Lung (tissue), 12 donors: ENCODE results near the gene PLAAT3. TPM values are rescaled to one million over a fixed set of nuclear protein-coding genes. Genes with fewer than 3 reads are reported as not detected.
A peak's percentile ranks its signal among the peaks of the same experiment; 100 is the strongest.
"Not testable (repeated sequence)": the region's sequence is repeated elsewhere in the genome, so short reads cannot be mapped to it uniquely, and the experiment has no call there.

Experiments used
- ATAC-seq: fragments of 200-7000 bp; cut with Tn5 transposase; one replicate; pipeline ENCODE4 v1.9.1; 2020; ENCODE audit warnings: moderate number of reproducible peaks; ENCODE audit not compliant: insufficient read depth, low FRiP score
- DNase-seq, 3 donors: peaks; one replicate each; pipeline ENCODE4 v3.0.0-alpha.2; 2013 to 2017
- H3K27ac ChIP-seq, 2 donors: one replicate each; pipeline ENCODE4 v1.5.1; 2013; ENCODE audit warnings: mild to moderate bottlenecking in 2 of 2, moderate library complexity in 2 of 2, control low read depth in 1 of 2, inconsistent platforms in 1 of 2, low read depth in 1 of 2, low read length in 1 of 2
- H3K27me3 ChIP-seq, 3 donors: one replicate each; pipeline ENCODE4 v1.5.1; 2013; ENCODE audit warnings: low read length in 2 of 3; ENCODE audit not compliant: control insufficient read depth in 3 of 3, insufficient read depth in 3 of 3
- H3K36me3 ChIP-seq, 4 donors: one replicate each; pipeline ENCODE4 v1.5.1; 2013; ENCODE audit warnings: low read length in 4 of 4, mild to moderate bottlenecking in 1 of 4, moderate library complexity in 1 of 4; ENCODE audit not compliant: control insufficient read depth in 4 of 4, insufficient read depth in 4 of 4
- H3K4me1 ChIP-seq, 5 donors: one replicate each; pipeline ENCODE4 v1.5.1; 2013; ENCODE audit warnings: low read length in 5 of 5, mild to moderate bottlenecking in 2 of 5, moderate library complexity in 1 of 5; ENCODE audit not compliant: control insufficient read depth in 5 of 5, insufficient read depth in 5 of 5
- H3K4me3 ChIP-seq: one replicate; pipeline ENCODE4 v1.5.1; 2013; ENCODE audit warnings: mild to moderate bottlenecking, control low read depth, moderate library complexity
- H3K9ac ChIP-seq, 2 donors: one replicate each; pipeline ENCODE4 v1.5.1; 2013; ENCODE audit warnings: low read length in 2 of 2, control low read depth in 1 of 2; ENCODE audit not compliant: insufficient read depth in 1 of 2
- H3K9me3 ChIP-seq, 4 donors: one replicate each; pipeline ENCODE4 v1.5.1; 2013; ENCODE audit warnings: low read length in 3 of 4, mild to moderate bottlenecking in 1 of 4, moderate library complexity in 1 of 4; ENCODE audit not compliant: control insufficient read depth in 4 of 4, insufficient read depth in 3 of 4
- WGBS, 2 donors: extraction: QIAGEN DNeasy Blood & Tissue Kit; methylation state at CpG; one replicate each; pipeline ENCODE4 v1.1.7; 2013; 5-methylcytosine and 5-hydroxymethylcytosine counted together
- polyA plus RNA-seq, 2 donors: library from polyadenylated mRNA; stranded (reverse); fragments of 200-250 nt; gene quantifications; one replicate each; pipeline ENCODE4 v1.2.1, GENCODE V29; 2013
- total RNA-seq, 2 donors: library from RNA; depleted of rRNA in 1 of 2; stranded (reverse); fragments of >200 nt in 1 of 2; gene quantifications; one replicate each; pipeline ENCODE4 v1.2.1, GENCODE V29; 2014 to 2021
- TF ChIP-seq, protein P1 (sequence below): IDR thresholded peaks from 2 replicates; pipeline ENCODE4 v1.5.1; 2012; ENCODE audit warnings: mild to moderate bottlenecking; ENCODE audit errors: control extremely low read depth, extremely low read depth
- donor health status: control.
- donor health status: control.
- donor health status: Bipolar disorder and iron deficiency.
- donor health status: healthy.
- donor health status: DM: yes; HTN: yes; CAD: no.

Gene PLAAT3
- total and polyA plus RNA-seq, 4 donors, result 12.7 to 232 (median 89.8) TPM

DNA sequence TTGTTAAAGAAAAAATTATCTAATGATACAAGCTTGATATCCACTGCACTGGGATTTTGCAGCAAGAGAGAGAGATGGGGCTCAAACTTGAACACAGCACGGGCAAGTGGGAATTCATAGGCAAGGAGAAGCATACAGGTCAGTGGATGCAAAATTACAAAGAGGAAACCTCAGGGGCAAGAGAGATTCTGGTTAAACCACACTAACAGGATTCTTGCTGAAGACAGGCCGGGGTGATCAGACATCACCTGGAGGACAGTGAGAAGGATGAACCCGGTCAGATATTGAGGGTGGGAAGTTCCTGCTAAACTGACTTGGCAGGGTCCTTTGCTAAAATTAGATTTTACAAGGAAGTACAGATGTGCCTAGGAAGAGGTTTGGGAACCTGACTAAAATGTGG, 80.2 kb downstream of the PLAAT3 start:
- no peak for DNase-seq
- TF ChIP-seq, protein P1, sequence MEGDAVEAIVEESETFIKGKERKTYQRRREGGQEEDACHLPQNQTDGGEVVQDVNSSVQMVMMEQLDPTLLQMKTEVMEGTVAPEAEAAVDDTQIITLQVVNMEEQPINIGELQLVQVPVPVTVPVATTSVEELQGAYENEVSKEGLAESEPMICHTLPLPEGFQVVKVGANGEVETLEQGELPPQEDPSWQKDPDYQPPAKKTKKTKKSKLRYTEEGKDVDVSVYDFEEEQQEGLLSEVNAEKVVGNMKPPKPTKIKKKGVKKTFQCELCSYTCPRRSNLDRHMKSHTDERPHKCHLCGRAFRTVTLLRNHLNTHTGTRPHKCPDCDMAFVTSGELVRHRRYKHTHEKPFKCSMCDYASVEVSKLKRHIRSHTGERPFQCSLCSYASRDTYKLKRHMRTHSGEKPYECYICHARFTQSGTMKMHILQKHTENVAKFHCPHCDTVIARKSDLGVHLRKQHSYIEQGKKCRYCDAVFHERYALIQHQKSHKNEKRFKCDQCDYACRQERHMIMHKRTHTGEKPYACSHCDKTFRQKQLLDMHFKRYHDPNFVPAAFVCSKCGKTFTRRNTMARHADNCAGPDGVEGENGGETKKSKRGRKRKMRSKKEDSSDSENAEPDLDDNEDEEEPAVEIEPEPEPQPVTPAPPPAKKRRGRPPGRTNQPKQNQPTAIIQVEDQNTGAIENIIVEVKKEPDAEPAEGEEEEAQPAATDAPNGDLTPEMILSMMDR, result no peak
- 46 to 79% methylated on average over 3 of the region's 3 CpGs for WGBS, 2 donors
- Histone ChIP-seq H3K4me3 (no peak overlapping the region), H3K9ac (no peak overlapping the region), H3K27me3 (no peaks in the 10 kb centered on the region), H3K9me3 (peaks cover 0 to 2% (median 0%) of the 10 kb centered on the region in 4 donors), H3K27ac (no peak overlapping the region), H3K4me1 (peaks cover 6 to 23% (median 8%) of the 10 kb centered on the region in 5 donors), H3K36me3 (no peaks in the 10 kb centered on the region)
- no peak for ATAC-seq

DNA sequence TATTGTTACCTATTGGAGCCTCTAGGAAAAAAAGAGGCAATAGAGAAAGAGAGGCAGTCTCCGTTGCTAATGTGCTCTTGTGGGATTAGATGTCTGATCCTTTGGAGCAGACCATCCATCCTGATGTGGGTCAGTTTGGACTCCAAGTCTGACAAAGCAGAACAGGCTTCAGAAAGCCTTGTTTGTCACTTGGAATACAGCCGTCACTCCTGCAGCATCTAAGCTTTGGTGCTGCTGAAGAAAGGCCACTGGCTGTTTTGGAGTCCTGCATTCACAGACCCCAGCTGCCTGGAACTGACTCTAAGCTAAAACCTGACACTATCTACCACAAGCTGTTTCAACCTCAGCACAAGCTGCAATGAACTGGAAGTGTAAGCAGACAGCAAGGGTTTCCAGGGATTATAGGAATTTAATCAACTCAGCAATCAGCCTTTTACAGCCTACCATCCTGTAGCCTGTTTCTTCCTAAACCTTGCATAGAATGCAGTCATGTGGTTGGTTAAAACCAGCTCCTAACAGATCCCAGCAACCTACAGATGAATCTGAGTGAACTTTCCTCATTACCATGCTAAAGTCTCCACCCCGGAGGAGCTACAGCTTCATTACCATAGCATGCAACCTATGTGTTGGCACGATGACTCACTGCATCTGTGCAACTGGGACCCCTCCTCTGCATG, 81.3 kb downstream of the PLAAT3 start:
- peaks cover 4 to 13% (median 8%) of the 10 kb centered on the region in 5 donors for H3K4me1 ChIP-seq
- TF ChIP-seq, protein P1, result no peak
- no peaks in the 10 kb centered on the region for H3K36me3 ChIP-seq
- peak overlapping the region in 1 of 2 donors; percentile 42 for H3K27ac ChIP-seq
- ATAC-seq (no peak), DNase-seq (no peak)
- no peak overlapping the region for H3K4me3 ChIP-seq
- peaks cover 0 to 2% (median 0%) of the 10 kb centered on the region in 4 donors for H3K9me3 ChIP-seq
- WGBS, 2 donors, result 86 to 89% methylated on average over 4 of the region's 4 CpGs
- no peak overlapping the region for H3K9ac ChIP-seq
- no peaks in the 10 kb centered on the region for H3K27me3 ChIP-seq

DNA sequence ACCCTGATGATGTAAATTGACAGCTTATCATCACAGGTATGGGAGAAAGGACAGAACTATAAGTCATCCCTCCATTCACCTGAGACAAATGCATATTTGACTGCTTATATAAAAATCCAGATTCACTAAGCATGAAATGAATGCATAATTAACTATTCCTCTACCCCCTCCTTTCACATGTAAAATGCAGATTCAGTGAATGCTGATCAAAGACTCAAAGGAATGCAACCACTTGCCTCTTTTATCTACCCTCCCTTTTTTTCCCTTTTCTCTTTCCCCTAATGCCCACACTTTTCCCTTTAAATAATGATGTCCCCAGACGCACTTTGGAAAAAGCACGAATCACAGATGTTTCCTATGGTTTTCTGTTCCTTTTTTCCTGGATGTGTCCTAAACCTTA, 82.1 kb downstream of the PLAAT3 start:
- 52 to 66% methylated on average over 2 of the region's 2 CpGs for WGBS, 2 donors
- Histone ChIP-seq H3K4me3 (no peak overlapping the region), H3K4me1 (peaks cover 0 to 7% (median 6%) of the 10 kb centered on the region in 5 donors), H3K9ac (no peak overlapping the region), H3K27me3 (no peaks in the 10 kb centered on the region), H3K36me3 (no peaks in the 10 kb centered on the region), H3K27ac (no peak overlapping the region), H3K9me3 (peaks cover 0 to 2% (median 0%) of the 10 kb centered on the region in 4 donors)
- ATAC-seq, result no peak
- DNase-seq, result no peak
- TF ChIP-seq, protein P1, result no peak

DNA sequence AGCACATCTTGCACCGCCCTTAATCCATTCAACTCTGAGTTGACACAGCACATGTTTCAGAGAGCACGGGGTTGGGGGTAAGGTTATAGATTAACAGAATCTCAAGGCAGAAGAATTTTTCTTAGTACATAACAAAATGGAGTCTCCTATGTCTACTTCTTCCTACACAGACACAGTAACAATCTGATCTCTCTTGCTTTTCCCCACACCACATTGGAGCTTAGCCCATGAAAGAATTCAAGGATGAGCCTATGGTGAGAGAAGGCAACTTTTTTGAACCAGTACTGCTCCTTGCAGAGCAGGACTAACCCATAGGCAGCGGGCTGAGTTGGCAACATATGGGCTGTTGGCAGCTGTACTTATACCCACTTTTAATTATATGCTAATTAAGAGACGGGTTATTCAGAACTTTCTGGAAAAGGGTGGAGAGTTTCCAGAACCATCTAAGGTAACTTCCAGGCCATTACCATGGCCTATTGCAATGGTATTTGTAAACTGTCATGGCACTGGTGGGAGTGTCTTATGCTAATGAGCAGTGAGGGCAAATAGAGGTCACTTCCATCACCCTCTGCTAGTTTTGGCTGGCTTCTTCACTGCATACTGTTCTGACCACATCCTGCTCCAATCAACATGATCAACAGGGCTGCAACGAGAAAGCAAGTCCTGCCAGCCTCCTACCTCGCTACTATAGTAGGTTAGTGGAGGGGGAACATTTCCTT, 83.0 kb downstream of the PLAAT3 start:
- not testable (repeated sequence) for H3K4me3 ChIP-seq, H3K27me3 ChIP-seq, H3K36me3 ChIP-seq, H3K9me3 ChIP-seq, H3K9ac ChIP-seq, H3K4me1 ChIP-seq
- WGBS, 2 donors, result 45 to 66% methylated on average over 4 of the region's 6 CpGs
- H3K27ac ChIP-seq, result peak overlapping the region in 1 of 2 donors; percentile 95
- peak; percentile 39 to 78 (median 67) for DNase-seq
- ATAC-seq, result peak; percentile 84
